GM12891 (cell line): ENCODE data around the gene PEX14.
"Not testable (repeated sequence)": the region's sequence is repeated elsewhere in the genome, so short reads cannot be mapped to it uniquely, and the experiment has no call there.

Experiments used
- DNase-seq: peaks from one replicate; pipeline ENCODE4 v3.0.0; 2011; ENCODE audit warnings: low spot score; ENCODE audit not compliant: insufficient read length
- FAIRE-seq: peaks from 2 replicates; lab custom pipeline; 2011; peaks lifted over from hg19 to GRCh38; lab: Jason Lieb, UNC
- PAX5 ChIP-seq: IDR thresholded peaks from 2 replicates; pipeline ENCODE4 v1.6.1; 2011; ENCODE audit warnings: low read length, moderate library complexity, mild to moderate bottlenecking; ENCODE audit not compliant: insufficient read depth, severe bottlenecking
- POLR2A ChIP-seq: IDR thresholded peaks from 2 replicates; pipeline ENCODE4 v1.6.1; 2011; ENCODE audit warnings: low read depth, low read length, control low read depth
- POLR2AphosphoS5 ChIP-seq: IDR thresholded peaks from 2 replicates; pipeline ENCODE4 v1.6.1; 2011; ENCODE audit warnings: low read depth, low read length, control low read depth
- POU2F2 ChIP-seq: IDR thresholded peaks from 2 replicates; pipeline ENCODE4 v1.6.1; 2011; ENCODE audit warnings: low read depth, mild to moderate bottlenecking, control low read depth, low read length, moderate library complexity
- SPI1 ChIP-seq: IDR thresholded peaks from 2 replicates; pipeline ENCODE4 v1.6.1; 2011; ENCODE audit warnings: low read depth, low read length, control low read depth
- TAF1 ChIP-seq: IDR thresholded peaks from 2 replicates; pipeline ENCODE4 v1.6.1; 2011; ENCODE audit warnings: low read depth, low read length, control low read depth

PEX14 gene

DNA sequence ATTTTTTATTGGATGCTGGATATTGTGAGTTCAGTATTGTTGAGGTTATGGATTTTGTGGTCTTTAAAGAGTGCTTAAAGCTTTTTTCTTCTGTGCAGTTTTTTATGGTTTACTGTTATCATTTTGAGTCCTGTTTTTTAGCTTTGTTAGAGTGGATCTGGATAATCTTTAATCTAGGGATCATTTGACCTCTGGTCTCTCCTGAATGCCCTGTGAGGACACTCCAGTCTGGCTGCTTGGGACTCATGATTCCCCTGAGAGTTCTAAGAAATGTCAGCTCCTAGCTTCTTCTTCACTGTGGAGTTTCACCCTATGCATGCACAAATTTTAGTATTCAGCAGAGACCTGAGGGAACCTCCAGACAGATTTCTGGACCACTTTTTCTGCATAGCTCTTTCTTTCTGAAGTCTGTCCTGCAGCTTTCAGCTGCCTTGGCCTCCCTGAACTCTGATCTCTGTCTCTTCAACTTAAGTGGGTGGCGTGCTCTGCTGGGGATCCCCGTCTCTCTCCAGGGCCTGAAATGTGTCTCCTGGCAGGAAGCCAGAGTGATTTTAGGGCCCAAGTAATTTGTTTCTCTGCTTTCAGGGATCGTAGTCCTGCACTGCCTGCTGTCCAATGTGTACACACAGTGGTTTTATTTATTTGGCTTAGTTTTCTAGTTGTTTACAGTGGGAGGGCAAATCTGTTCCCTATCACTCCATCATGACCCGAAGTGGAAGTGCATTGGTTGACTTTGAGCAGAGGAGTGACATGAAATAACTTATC, 14.7 kb downstream of the PEX14 start:
- DNase-seq: no peak
- TF ChIP-seq POLR2A (no peak), SPI1 (no peak), POLR2AphosphoS5 (no peak), POU2F2 (no peak), PAX5 (no peak), TAF1 (no peak)
- FAIRE-seq: peak; percentile 33

DNA sequence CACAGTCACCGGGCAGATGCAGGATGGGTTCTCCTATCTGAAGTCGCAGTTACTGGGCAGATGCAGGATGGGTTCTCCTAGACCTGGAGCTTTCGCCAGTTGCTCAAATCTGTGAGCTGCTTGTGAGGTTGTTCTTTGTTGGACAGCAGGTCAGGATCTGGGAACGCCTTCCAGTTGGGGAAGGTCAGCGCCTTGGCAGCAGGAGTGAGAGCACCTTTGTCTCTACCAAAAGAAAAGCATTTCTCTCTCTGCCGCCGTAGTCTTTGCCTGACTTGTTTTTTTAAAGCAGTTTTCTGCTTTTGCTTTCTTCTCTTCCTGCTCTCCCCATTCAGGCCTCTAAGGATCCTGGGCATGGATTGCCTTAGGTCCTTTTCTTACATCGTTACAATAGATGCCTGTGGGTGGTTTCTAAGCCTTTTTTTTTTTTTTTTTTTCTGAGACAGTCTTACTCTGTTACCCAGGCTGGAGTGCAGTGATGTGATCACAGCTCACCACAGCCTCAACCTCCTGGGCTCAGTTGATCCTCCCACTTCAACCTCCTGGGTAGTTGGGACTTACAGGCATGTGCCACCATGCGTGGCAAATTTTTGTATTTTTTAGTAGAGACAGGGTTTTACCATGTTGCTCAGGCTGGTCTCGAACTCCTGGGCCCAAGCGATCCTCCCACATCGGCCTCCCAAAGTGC, 15.7 kb downstream of the PEX14 start:
- DNase-seq (no peak), FAIRE-seq (no peak)
- TF ChIP-seq POLR2A (no peak), POLR2AphosphoS5 (no peak), SPI1 (no peak), TAF1 (no peak), PAX5 (no peak), POU2F2 (no peak)

DNA sequence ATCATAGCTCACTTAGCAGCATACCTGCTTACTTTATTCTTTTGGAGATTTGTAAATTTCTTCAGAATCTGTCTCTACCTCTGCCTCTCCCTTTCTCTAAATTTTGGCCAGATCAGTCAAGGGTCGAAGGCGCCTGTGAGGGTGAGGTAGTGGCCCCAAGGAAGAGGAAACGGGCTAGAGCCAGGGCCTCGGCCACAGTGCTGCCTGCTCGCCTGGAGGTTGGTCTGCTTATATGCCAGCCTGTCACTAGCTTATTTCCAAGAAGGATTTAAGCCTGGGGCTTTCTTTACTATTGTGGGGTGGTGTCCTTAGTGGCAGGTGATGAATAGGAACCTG, 19.6 kb downstream of the PEX14 start:
- TF ChIP-seq POLR2A (no peak), SPI1 (no peak), TAF1 (no peak), POU2F2 (no peak), PAX5 (no peak), POLR2AphosphoS5 (no peak)
- FAIRE-seq: no peak

DNA sequence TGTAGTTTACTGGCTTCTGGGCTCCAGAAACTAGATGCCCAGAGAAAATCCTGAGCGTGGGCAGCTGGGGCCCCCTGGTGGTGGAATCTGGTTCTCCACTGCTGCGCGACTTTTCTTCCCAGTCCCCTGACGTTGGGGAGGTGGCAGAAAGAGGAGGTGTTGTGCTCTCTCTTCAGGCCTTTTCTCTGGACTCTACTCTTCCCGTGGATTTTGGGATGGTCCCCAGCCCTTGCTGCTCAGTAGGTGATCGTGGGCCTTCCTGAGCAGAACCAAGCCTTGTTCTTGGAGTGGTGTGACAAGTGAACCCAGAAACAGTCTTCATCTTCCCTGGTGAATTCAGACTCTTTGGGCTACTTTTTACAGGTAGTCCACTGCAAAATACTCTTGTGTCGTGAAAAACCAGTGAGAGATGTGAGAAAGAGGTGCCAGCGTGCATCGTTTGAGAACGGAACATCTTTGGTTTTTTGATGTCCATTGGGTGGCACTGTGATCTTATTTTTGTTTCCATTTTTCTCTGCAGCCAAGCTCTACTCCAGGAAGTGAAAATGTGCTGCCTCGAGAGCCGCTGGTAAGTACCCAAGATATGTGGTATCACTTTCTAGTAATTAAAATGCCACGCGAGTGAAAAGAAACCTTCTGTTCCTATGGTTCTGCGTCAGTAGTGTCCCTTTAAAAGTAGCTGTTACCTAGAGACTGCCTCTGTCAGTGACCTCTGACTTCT, 20.2 kb downstream of the PEX14 start:
- peak; percentile 89 for FAIRE-seq
- peak; percentile 57 for DNase-seq
- TF ChIP-seq POLR2AphosphoS5 (no peak), TAF1 (no peak), POLR2A (no peak), POU2F2 (no peak)

More for the DNA sequence above, 19.6 kb downstream of the PEX14 start:
- no peak for DNase-seq

DNA sequence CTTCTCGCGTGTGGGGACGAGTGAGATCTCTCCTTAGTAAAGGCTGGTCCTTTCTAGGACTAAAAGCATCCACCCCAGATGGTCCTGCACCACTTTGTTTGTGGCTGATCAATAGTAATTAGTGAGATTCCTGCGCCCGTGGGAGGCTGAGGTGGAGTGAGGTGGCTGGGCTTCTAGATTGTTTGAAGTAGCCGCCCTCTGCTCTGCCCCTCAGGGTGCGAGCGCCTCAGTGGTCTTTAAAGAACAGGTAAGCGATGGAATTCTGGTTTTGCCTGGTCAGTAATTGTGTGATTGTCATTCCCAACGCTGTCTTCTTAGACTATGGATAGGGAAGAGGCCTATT, 20.7 kb downstream of the PEX14 start:
- FAIRE-seq (no peak), DNase-seq (no peak)
- TF ChIP-seq SPI1: no peak
- TF ChIP-seq TAF1: no peak
- no peak for TF ChIP-seq POLR2A
- no peak for TF ChIP-seq PAX5
- no peak for TF ChIP-seq POU2F2
- TF ChIP-seq POLR2AphosphoS5: no peak

DNA sequence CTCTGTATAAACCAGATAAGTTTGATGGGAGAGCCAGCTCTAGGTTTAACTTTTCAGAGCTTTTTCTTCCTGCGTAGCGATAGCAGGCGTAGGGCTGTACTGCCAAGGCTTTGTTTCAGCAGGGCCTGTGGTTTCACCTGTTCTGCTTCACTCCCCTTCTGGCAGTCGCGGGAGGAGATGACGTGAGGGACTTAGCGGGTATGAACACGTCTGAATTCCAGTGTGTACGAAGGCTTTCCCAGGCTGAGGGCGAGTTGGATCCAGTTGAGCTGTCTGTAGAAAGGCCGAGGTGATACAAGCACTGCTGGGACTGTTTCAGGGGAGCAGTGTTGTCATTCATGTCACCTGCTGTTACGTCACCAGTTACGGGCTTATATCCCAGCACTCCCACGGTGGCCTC, 21.2 kb downstream of the PEX14 start:
- no peak for FAIRE-seq
- DNase-seq: no peak
- TF ChIP-seq POLR2AphosphoS5: no peak
- no peak for TF ChIP-seq POLR2A
- TF ChIP-seq POU2F2: no peak
- no peak for TF ChIP-seq TAF1
- TF ChIP-seq SPI1: no peak
- TF ChIP-seq PAX5: no peak

DNA sequence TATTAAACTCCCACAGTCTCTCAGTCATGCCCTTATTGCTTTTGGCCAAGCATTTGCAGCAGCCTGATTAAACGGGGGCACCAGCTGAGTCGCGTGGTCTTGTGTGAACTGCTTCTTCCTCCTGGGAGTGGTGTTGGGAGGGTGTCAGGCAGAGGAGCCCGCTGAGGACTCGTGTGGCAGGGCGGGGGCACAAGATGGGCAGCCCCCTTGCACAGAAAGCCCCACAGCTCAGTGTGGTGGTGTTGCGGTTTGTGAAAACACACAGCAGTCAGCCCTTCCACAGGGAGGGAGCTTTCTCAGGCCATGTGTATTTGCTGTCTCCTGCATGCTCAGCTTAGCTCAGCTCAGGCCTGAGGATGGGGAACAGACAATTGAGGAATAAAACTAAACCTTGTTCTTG, 22.4 kb downstream of the PEX14 start:
- no peak for TF ChIP-seq POLR2AphosphoS5
- TF ChIP-seq PAX5: no peak
- TF ChIP-seq TAF1: no peak
- TF ChIP-seq POU2F2: no peak
- no peak for TF ChIP-seq SPI1
- TF ChIP-seq POLR2A: no peak
- FAIRE-seq (no peak), DNase-seq (no peak)

DNA sequence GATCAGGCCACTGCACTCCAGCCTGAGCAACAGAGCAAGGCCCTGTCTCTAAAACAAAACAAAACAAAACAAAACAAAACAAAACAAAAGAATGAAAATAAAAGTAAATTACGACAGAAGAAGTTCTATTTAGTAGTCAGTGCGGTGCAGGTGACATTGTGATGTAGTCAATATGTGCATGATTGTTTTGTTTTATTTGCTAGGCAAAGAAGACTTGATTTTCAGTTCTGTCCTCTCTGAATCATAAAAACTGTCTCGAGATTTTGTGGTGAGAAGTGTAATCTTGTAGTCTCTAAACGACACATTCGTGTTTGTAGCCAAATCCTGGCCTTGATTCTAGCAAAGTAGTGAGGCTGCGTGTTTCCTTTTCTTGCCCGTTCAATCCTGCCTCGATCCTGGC, 23.5 kb downstream of the PEX14 start:
- peak; percentile 35 for FAIRE-seq
- DNase-seq: no peak
- TF ChIP-seq SPI1 (no peak), POU2F2 (no peak)

DNA sequence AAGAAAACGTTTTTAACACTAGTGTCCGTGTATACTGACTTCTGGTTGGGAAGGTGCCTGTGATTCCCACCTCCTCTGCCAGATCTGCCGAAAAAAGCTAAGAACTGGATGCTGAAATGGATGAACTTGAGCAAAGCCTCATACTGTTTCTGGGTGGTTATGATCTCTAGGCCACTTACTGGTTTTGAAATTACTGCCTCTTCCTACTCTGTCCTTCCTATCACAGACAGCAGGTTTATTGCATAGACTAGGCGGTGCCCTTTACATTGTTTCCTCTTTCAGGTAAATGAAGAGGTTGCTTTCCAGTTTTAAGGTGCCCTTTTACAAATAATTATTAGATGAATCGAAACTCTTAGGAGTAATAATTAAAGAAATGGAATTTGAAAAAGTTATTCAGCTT, 27.5 kb downstream of the PEX14 start:
- TF ChIP-seq POLR2AphosphoS5: no peak
- no peak for TF ChIP-seq POU2F2
- TF ChIP-seq POLR2A: no peak
- no peak for TF ChIP-seq TAF1
- no peak for TF ChIP-seq PAX5
- TF ChIP-seq SPI1: no peak
- FAIRE-seq: peak; percentile 16
- no peak for DNase-seq

DNA sequence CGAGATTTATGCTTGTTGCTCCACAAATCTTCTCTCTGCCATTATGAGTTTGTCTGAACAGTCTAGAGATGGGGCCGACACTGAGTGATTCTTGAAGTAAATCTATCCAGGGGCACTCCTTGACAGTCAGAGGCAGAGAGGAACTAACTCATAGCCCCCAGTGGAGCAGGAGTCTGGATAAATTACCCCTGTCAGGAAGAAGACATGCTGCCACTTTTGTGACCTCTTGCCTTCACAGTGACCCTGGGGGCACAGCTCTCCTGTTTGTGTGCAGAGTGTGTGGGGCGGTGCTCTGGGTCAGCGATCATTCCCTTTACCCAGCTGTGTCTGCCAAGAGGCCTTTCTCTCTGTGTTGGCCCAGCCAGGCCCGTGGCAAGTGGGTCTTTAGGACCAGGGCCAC, 29.5 kb downstream of the PEX14 start:
- FAIRE-seq: no peak
- TF ChIP-seq POU2F2 (no peak), SPI1 (no peak), TAF1 (no peak), POLR2AphosphoS5 (no peak), POLR2A (no peak), PAX5 (no peak)
- no peak for DNase-seq

DNA sequence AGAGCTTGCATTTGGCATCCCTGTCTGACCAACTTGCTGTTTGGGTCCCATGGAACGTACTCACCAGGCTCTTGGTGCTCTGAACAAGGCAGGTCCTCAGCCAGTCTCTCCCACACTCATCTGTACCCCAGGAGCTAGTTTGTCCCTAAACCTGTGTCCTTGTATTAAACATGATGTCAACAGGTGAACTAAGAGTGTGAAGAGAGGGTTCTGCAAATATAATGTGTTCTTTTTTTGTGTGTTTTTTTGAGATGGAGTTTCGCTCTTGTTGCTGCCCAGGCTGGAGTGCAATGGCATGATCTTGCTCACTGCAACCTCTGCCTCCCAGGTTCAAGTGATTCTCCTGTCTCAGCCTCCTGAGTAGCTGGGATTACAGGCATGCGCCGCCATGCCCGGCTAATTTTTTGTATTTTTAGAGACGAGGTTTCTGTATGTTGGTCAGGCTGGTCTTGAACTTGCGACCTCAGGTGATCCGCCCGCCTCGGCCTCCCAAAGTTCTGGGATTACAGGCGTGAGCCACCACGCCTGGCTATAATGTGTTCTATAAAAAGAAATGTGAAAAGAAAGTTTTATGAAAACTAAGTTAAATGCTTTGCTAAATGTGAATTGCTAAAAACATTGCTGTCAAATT, 31.4 kb downstream of the PEX14 start:
- FAIRE-seq, DNase-seq: not testable (repeated sequence)
